Naive thymus-derived CD8-positive, alpha-beta T cell (primary cell): Measurements from ENCODE around the gene EHMT1. TPM values are rescaled to one million over a fixed set of nuclear protein-coding genes. Genes with fewer than 3 reads are reported as not detected.
"Not testable (repeated sequence)": the region's sequence is repeated elsewhere in the genome, so short reads cannot be mapped to it uniquely, and the experiment has no call there.

ENCODE experiments used
- ATAC-seq, 2 donors: fragments of 150-1000 bp; cut with Tn5 transposase in 1 of 2; sonication (Bioruptor Pico), chemical (Tn5 transposase) in 1 of 2; 1 replicate in 1 of 2; 2 replicates in 1 of 2; pipeline ENCODE4 v1.10.0; 2021; ENCODE audit warnings: mild to moderate bottlenecking in 2 of 2, moderate library complexity in 2 of 2
- POLR2A ChIA-PET: fragments of 350-600 bp; sonication (Branson Sonifier 250); formaldehyde crosslinking; loops from one replicate; lab custom pipeline; 2021; ENCODE audit warnings: antibody characterized with exemption; lab: Charles Lee
- DNase-seq, 10 donors: peaks; one replicate each; pipeline versions ENCODE4 v3.0.0 to v3.0.0-alpha.2; 2020 to 2022
- H3K27ac Mint-ChIP-seq, 10 donors: one replicate each; pipeline ENCODE4 v1.8.0; 2020 to 2022; ENCODE audit warnings: mild to moderate bottlenecking in 10 of 10, mixed read lengths in 10 of 10, moderate library complexity in 4 of 10, inconsistent platforms in 1 of 10
- H3K27me3 Mint-ChIP-seq, 5 donors: one replicate each; pipeline ENCODE4 v1.8.0; 2021 to 2022; ENCODE audit warnings: mixed read lengths in 5 of 5
- H3K36me3 Mint-ChIP-seq, 3 donors: one replicate each; pipeline ENCODE4 v1.8.0; 2020 to 2022; ENCODE audit warnings: mixed read lengths in 3 of 3, mild to moderate bottlenecking in 2 of 3, inconsistent platforms in 1 of 3
- H3K4me1 Mint-ChIP-seq, 4 donors: one replicate each; pipeline ENCODE4 v1.8.0; 2021 to 2022; ENCODE audit warnings: mixed read lengths in 4 of 4
- H3K4me3 Mint-ChIP-seq, 10 donors: one replicate each; pipeline ENCODE4 v1.8.0; 2020 to 2022; ENCODE audit warnings: mild to moderate bottlenecking in 10 of 10, mixed read lengths in 10 of 10, moderate library complexity in 6 of 10, inconsistent platforms in 1 of 10
- H3K9me3 Mint-ChIP-seq, 9 donors: one replicate each; pipeline ENCODE4 v1.8.0; 2020 to 2022; ENCODE audit warnings: mixed read lengths in 9 of 9, mild to moderate bottlenecking in 3 of 9, inconsistent platforms in 1 of 9, moderate library complexity in 1 of 9
- polyA plus RNA-seq, 3 donors: library from polyadenylated mRNA; unstranded; fragments of 300-500 nt; fragmentation: Illumina TruSeq; gene quantifications; one replicate each; pipeline ENCODE4 v1.2.3, GENCODE V29; 2021
- total RNA-seq, 8 experiments: library from RNA in 2 of 8; stranded (reverse) in 2 of 8; gene quantifications; one replicate each; pipeline ENCODE4 v1.2.3 and lab custom pipeline; 2021 to 2026

EHMT1 gene
- total and polyA plus RNA-seq, 5 experiments from 2014 or later = 20.9 to 113 (median 34.4) TPM

DNA sequence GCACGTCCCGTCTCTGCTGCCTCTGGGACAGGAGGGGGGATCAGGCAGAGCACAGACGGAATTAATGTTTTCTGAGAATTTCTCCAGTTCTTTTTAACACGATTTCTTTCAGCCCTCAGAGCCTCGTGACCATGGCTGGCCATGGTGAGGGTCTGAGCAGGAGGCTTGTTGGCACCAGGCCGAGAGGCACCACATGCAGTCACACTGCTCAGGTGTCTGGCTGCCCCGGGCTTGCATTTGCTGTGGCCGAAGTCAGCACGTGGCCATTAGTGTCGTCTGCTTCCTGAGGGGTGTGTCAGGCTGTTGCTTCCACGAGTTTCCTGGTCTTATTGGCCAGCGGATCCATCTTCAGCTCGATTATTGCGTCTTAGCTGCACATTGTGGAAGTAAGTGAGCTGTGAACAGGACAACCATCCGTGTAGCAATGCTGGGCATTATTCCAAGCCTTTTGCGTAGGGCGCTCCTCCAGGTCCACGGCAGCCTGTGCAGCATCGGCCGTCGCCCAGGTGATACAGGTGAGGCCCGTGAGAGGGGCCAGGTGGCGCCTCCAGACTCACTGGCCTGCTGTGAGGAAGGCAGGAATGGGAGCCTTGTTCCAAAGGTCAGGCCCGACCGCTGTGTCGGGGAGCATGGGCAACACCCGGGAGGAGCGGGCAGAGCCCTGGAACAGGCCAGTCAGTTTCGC, 144.6 kb downstream of the EHMT1 start:
- Mint-ChIP-seq H3K4me1 (peaks cover 11 to 40% (median 13%) of the 10 kb centered on the region in 4 donors), H3K27ac (peak overlapping the region in 3 of 10 donors; percentile 34 to 79 (median 53)), H3K9me3 (no peaks in the 10 kb centered on the region), H3K4me3 (no peak overlapping the region), H3K36me3 (peaks cover 9 to 89% (median 36%) of the 10 kb centered on the region in 3 donors), H3K27me3 (no peaks in the 10 kb centered on the region)
- DNase-seq = no peak
- ATAC-seq = no peak
- POLR2A ChIA-PET = no interaction called here

DNA sequence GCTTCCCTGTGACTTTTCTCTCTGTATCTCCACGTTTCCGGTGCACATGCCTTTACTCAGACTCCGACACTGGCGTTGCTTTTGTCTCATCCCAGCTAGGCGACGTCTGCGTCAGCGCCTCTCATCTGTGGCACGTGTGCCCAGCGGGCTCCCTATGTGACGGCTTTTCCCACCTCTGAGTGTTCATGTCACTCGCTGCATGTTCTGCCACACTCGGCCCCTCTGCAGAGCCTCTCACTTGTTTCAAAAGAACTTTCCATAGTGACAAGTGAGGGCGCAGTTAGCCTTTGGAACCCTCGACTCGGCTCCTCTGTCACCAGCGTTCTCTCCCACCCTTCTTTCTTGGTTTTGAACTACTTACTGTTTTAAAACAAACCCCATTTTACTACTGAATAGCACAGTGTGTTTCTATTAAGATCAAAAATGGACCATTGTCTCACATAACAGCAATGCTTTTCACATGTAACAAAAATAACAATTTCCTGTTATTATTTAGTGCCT, 145.4 kb downstream of the EHMT1 start:
- peaks cover 11 to 32% (median 13%) of the 10 kb centered on the region in 4 donors for H3K4me1 Mint-ChIP-seq
- H3K9me3 Mint-ChIP-seq = no peaks in the 10 kb centered on the region
- peak overlapping the region in 5 of 10 donors; percentile 28 to 78 (median 42) for H3K27ac Mint-ChIP-seq
- POLR2A ChIA-PET = interaction anchor here (0.6 kb wide), 1 partner anchor 47 kb away, joined by 4 read pairs; no protein-coding TSS in a partner anchor
- DNase-seq = no peak
- no peak overlapping the region for H3K4me3 Mint-ChIP-seq
- H3K27me3 Mint-ChIP-seq = no peaks in the 10 kb centered on the region
- peaks cover 9 to 87% (median 37%) of the 10 kb centered on the region in 3 donors for H3K36me3 Mint-ChIP-seq
- ATAC-seq = no peak

GRCh38 chr9:137764981-137765380, 146.2 kb downstream of the EHMT1 start:
- Mint-ChIP-seq H3K27ac (no peak overlapping the region), H3K36me3 (peaks cover 12 to 87% (median 43%) of the 10 kb centered on the region in 3 donors), H3K4me1 (peaks cover 6 to 25% (median 9%) of the 10 kb centered on the region in 4 donors), H3K4me3 (no peak overlapping the region), H3K9me3 (peaks cover 0 to 3% (median 0%) of the 10 kb centered on the region in 9 donors), H3K27me3 (no peaks in the 10 kb centered on the region)
- POLR2A ChIA-PET = no interaction called here
- DNase-seq = no peak
- no peak for ATAC-seq

GRCh38 chr9:137765536-137765935, 146.7 kb downstream of the EHMT1 start:
- DNase-seq (no peak), ATAC-seq (no peak)
- no peaks in the 10 kb centered on the region for H3K27me3 Mint-ChIP-seq
- POLR2A ChIA-PET = no interaction called here
- H3K4me1 Mint-ChIP-seq = peaks cover 7 to 22% (median 13%) of the 10 kb centered on the region in 4 donors
- H3K27ac Mint-ChIP-seq = peak overlapping the region in 3 of 10 donors; percentile 19 to 66 (median 49)
- H3K4me3 Mint-ChIP-seq = no peak overlapping the region
- H3K36me3 Mint-ChIP-seq = peaks cover 18 to 87% (median 48%) of the 10 kb centered on the region in 3 donors
- H3K9me3 Mint-ChIP-seq = peaks cover 0 to 8% (median 3%) of the 10 kb centered on the region in 9 donors

GRCh38 chr9:137771580-137771979, 152.8 kb downstream of the EHMT1 start:
- no peak overlapping the region for H3K27ac Mint-ChIP-seq
- peaks cover 0 to 9% (median 3%) of the 10 kb centered on the region in 9 donors for H3K9me3 Mint-ChIP-seq
- H3K36me3 Mint-ChIP-seq = peaks cover 14 to 72% (median 39%) of the 10 kb centered on the region in 3 donors
- H3K4me1 Mint-ChIP-seq = peaks cover 5 to 9% (median 6%) of the 10 kb centered on the region in 4 donors
- H3K4me3 Mint-ChIP-seq = no peak overlapping the region
- no peak for ATAC-seq
- no peak for DNase-seq
- POLR2A ChIA-PET = no interaction called here
- H3K27me3 Mint-ChIP-seq = no peaks in the 10 kb centered on the region

- POLR2A ChIA-PET = no interaction called here
- Mint-ChIP-seq H3K36me3 (peaks cover 14 to 72% (median 39%) of the 10 kb centered on the region in 3 donors), H3K9me3 (peaks cover 0 to 9% (median 3%) of the 10 kb centered on the region in 9 donors), H3K4me3 (no peak overlapping the region), H3K27me3 (no peaks in the 10 kb centered on the region), H3K27ac (peak overlapping the region in 4 of 10 donors; percentile 3 to 91 (median 59)), H3K4me1 (peaks cover 5 to 9% (median 6%) of the 10 kb centered on the region in 4 donors)
- DNase-seq (no peak), ATAC-seq (no peak)
These were observed 153.6 kb downstream of the EHMT1 start for GRCh38 chr9:137772281-137772873.

GRCh38 chr9:137774775-137775386, 156.1 kb downstream of the EHMT1 start:
- DNase-seq = no peak
- peaks cover 5 to 7% (median 6%) of the 10 kb centered on the region in 4 donors for H3K4me1 Mint-ChIP-seq
- peaks cover 11 to 68% (median 19%) of the 10 kb centered on the region in 3 donors for H3K36me3 Mint-ChIP-seq
- peaks cover 0 to 7% (median 3%) of the 10 kb centered on the region in 9 donors for H3K9me3 Mint-ChIP-seq
- H3K27ac Mint-ChIP-seq = peak overlapping the region in 2 of 10 donors; percentile 39 to 73
- no peak overlapping the region for H3K4me3 Mint-ChIP-seq
- no peaks in the 10 kb centered on the region for H3K27me3 Mint-ChIP-seq
- ATAC-seq = no peak
- POLR2A ChIA-PET = no interaction called here

DNA sequence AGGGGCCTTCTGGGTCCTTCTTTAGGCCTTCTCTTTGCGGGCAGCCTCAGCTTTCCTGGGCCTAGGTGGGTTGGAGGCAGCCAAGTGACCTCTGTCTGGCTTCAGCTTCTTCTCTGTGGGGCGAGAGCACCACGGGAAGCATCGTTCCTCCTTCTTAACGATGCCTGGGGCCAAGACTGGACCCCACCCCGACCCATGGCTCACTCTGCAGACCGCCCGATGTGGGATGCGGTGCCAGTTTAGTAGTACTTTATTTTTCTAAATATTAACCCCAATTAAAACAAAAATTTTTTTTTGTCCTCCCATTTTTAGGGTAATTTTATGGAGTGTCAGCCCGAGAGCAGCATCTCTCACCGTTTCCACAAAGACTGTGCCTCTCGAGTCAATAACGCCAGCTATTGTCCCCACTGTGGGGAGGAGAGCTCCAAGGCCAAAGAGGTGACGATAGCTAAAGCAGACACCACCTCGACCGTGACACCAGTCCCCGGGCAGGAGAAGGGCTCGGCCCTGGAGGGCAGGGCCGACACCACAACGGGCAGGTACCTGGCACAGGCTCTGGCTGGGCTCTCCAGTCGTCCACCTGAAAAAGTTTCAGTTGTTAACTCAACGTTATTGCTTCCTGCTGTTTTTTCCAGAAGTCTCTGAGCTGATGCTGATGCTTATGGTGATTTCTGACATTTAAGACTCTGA, 157.6 kb downstream of the EHMT1 start:
- Mint-ChIP-seq H3K4me3 (no peak overlapping the region), H3K36me3 (peaks cover 0 to 53% (median 5%) of the 10 kb centered on the region in 3 donors), H3K27ac (peak overlapping the region in 1 of 10 donors; percentile 43), H3K9me3 (no peaks in the 10 kb centered on the region), H3K4me1 (peaks cover 0 to 2% (median 2%) of the 10 kb centered on the region in 4 donors), H3K27me3 (no peaks in the 10 kb centered on the region)
- POLR2A ChIA-PET = no interaction called here
- ATAC-seq (no peak), DNase-seq (no peak)

GRCh38 chr9:137777761-137778160, 159.0 kb downstream of the EHMT1 start:
- POLR2A ChIA-PET = no interaction called here
- Mint-ChIP-seq H3K27me3 (no peaks in the 10 kb centered on the region), H3K27ac (no peak overlapping the region), H3K36me3 (peaks cover 2 to 44% (median 9%) of the 10 kb centered on the region in 3 donors), H3K9me3 (no peaks in the 10 kb centered on the region), H3K4me3 (no peak overlapping the region), H3K4me1 (peaks cover 0 to 1% (median 1%) of the 10 kb centered on the region in 4 donors)
- ATAC-seq (no peak), DNase-seq (no peak)

- Mint-ChIP-seq H3K4me1 (no peaks in the 10 kb centered on the region), H3K27me3 (no peaks in the 10 kb centered on the region), H3K4me3 (no peak overlapping the region), H3K27ac (peak overlapping the region in 1 of 10 donors; percentile 75), H3K36me3 (peaks cover 6 to 40% (median 13%) of the 10 kb centered on the region in 3 donors), H3K9me3 (no peaks in the 10 kb centered on the region)
- POLR2A ChIA-PET = no interaction called here
- no peak for ATAC-seq
- no peak for DNase-seq
These were observed 159.5 kb downstream of the EHMT1 start for GRCh38 chr9:137778336-137778735.

DNA sequence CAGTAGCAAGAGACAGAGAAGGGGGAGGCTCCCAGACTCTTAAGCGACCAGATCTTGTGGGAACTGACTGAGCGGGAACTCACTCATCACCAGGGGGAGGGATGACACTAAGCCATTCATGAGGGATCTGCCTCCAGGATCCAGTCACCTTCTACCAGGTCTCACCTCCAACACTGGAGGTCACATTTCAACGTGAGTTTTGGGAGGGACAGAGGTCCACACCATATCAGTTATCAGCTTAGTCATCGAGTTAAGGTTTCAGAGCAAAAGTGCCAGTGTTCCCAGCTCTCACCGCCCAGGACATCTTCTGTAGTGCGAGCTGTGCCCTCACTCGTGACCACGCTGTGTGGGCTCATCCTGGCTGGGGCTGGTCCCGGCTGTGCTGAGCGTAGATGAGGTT, 160.1 kb downstream of the EHMT1 start:
- H3K27ac Mint-ChIP-seq = peak overlapping the region in 2 of 10 donors; percentile 20 to 29
- H3K4me3 Mint-ChIP-seq = no peak overlapping the region

DNA sequence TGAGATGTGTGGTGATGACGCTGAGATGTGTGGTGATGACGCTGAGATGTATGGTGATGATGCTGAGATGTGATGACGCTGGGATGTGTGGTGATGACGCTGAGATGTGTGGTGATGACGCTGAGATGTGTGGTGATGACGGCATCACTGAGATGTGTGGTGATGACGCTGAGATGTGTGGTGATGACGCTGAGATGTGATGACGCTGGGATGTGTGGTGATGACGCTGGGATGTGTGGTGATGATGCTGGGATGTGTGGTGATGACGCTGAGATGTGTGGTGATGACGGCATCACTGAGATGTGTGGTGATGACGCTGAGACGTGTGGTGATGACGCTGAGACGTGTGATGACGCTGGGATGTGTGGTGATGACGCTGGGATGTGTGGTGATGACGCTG, 161.2 kb downstream of the EHMT1 start:
- H3K27ac Mint-ChIP-seq, H3K4me1 Mint-ChIP-seq, POLR2A ChIA-PET, ATAC-seq, H3K9me3 Mint-ChIP-seq, H3K4me3 Mint-ChIP-seq, H3K27me3 Mint-ChIP-seq, DNase-seq: not testable (repeated sequence)
- H3K36me3 Mint-ChIP-seq = peaks cover 6 to 36% (median 17%) of the 10 kb centered on the region in 3 donors

More for the DNA sequence above, 160.1 kb downstream of the EHMT1 start:
- Mint-ChIP-seq H3K9me3 (no peaks in the 10 kb centered on the region), H3K4me1 (no peaks in the 10 kb centered on the region), H3K36me3 (peaks cover 6 to 36% (median 15%) of the 10 kb centered on the region in 3 donors), H3K27me3 (no peaks in the 10 kb centered on the region)
- DNase-seq (no peak), ATAC-seq (no peak)
- POLR2A ChIA-PET = no interaction called here
